HepG2 (cell line): ENCODE measurements around the gene SF3B6.

ENCODE experiments used
- ATF3 ChIP-seq: sonication (generic); formaldehyde crosslinking; IDR thresholded peaks from 2 replicates; pipeline ENCODE4 v1.4.0; 2020; ENCODE audit warnings: missing genetic modification reagents
- CHD4 ChIP-seq: fragments of 200-600 bp; sonication (generic); IDR thresholded peaks from 2 replicates; pipeline ENCODE4 v1.7.0; 2017; ENCODE audit warnings: mild to moderate bottlenecking, low read length, borderline replicate concordance
- EZH2 ChIP-seq: conservative IDR thresholded peaks from 2 replicates; pipeline ENCODE4 v1.6.1; 2012; ENCODE audit warnings: mild to moderate bottlenecking, low read depth, low read length, moderate library complexity
- FOXA3 ChIP-seq: IDR thresholded peaks from 2 replicates; pipeline ENCODE4 v1.6.1; 2016; ENCODE audit warnings: missing genetic modification reagents, missing compliant biosample characterization
- GATAD2A ChIP-seq: IDR thresholded peaks from 2 replicates; pipeline ENCODE4 v1.6.1; 2016
- IKZF1 ChIP-seq: fragments of 450-650 bp; IDR thresholded peaks from 2 replicates; pipeline ENCODE4 v1.7.1; 2016
- MXD3 ChIP-seq: IDR thresholded peaks from 2 replicates; pipeline ENCODE4 v1.6.1; 2016; ENCODE audit warnings: mild to moderate bottlenecking, missing biosample characterization, missing genetic modification reagents
- POLR2AphosphoS5 ChIP-seq: IDR thresholded peaks from 2 replicates; pipeline ENCODE4 v1.6.1; 2012; ENCODE audit warnings: low read depth, low read length
- SP1 ChIP-seq, 2 experiments: fragments of 450-650 bp in 1 of 2; sonication (generic) in 1 of 2; formaldehyde crosslinking in 1 of 2; IDR thresholded peaks; 2 replicates each; pipeline versions ENCODE4 v1.4.0 to v1.6.1; 2016 to 2020; ENCODE audit warnings: missing genetic modification reagents in 1 of 2
- SUZ12 ChIP-seq: fragments of 150-350 bp; IDR thresholded peaks from 2 replicates; pipeline ENCODE4 v1.6.1; 2014; ENCODE audit warnings: low read depth, low read length
- ZBTB1 ChIP-seq: sonication (generic); formaldehyde crosslinking; IDR thresholded peaks from 2 replicates; pipeline ENCODE4 v1.4.0; 2020; ENCODE audit warnings: missing genetic modification reagents, borderline replicate concordance
- ZNF34 ChIP-seq: sonication (generic); formaldehyde crosslinking; IDR thresholded peaks from 2 replicates; pipeline ENCODE4 v1.4.0; 2020; ENCODE audit warnings: mild to moderate bottlenecking, missing genetic modification reagents, borderline replicate concordance
- ZNF720 ChIP-seq: sonication (generic); formaldehyde crosslinking; IDR thresholded peaks from 2 replicates; pipeline ENCODE4 v1.4.0; 2020; ENCODE audit warnings: missing genetic modification reagents
- ZNF816 ChIP-seq: sonication (generic); formaldehyde crosslinking; IDR thresholded peaks from 2 replicates; pipeline ENCODE4 v1.8.0; 2022; ENCODE audit warnings: missing genetic modification reagents, mild to moderate bottlenecking, borderline replicate concordance

- 0 out of 2 replicates have a peak, but pooled peaks have one; percentile 7 for TF ChIP-seq FOXA3
- TF ChIP-seq SUZ12: no peak
- no peak for TF ChIP-seq ZNF720 (CRISPR knock-in tag)
- no peak for TF ChIP-seq ZBTB1 (CRISPR knock-in tag)
- TF ChIP-seq MXD3 (CRISPR knock-in tag): no peak; the same call in 1 of the 2 replicates
- no peak for TF ChIP-seq IKZF1
- no peak for TF ChIP-seq EZH2
- peak; percentile 28; the same call in 1 of the 2 replicates for TF ChIP-seq GATAD2A
- no peak for TF ChIP-seq SP1 (IDR thresholded peaks at IDR 0.05)
- TF ChIP-seq SP1 (CRISPR knock-in tag; IDR thresholded peaks at IDR 0.05): no peak
- TF ChIP-seq ATF3 (CRISPR knock-in tag): 0 out of 2 replicates have a peak, but pooled peaks have one; percentile 11
- no peak for TF ChIP-seq POLR2AphosphoS5
- TF ChIP-seq ZNF34 (CRISPR knock-in tag): no peak
- TF ChIP-seq CHD4: no peak
- 0 out of 2 replicates have a peak, but pooled peaks have one; percentile 10 for TF ChIP-seq ZNF816 (CRISPR knock-in tag)
Measured at GRCh38 chr2:24050041-24050979, 25.8 kb downstream of the SF3B6 start.
